Mesodermal cell (in vitro differentiated cells): ENCODE results near the gene GUCA1A.

Experiments
- H3K27ac ChIP-seq: 2 replicates; pipeline ENCODE4 v1.7.0; 2013; ENCODE audit warnings: mild to moderate bottlenecking, low read depth, low read length, moderate library complexity; ENCODE audit not compliant: severe bottlenecking
- H3K36me3 ChIP-seq: 2 replicates; pipeline ENCODE4 v1.7.1; 2013; ENCODE audit warnings: mild to moderate bottlenecking, low read length, moderate library complexity; ENCODE audit not compliant: control insufficient read depth, insufficient read depth
- H3K4me1 ChIP-seq: one replicate; pipeline ENCODE4 v1.7.1; 2013; ENCODE audit warnings: mild to moderate bottlenecking, low read length; ENCODE audit not compliant: insufficient read depth, control insufficient read depth, poor library complexity, severe bottlenecking
- H3K4me3 ChIP-seq: 2 replicates; pipeline ENCODE4 v1.7.0; 2013; ENCODE audit warnings: low read length, control low read depth, mild to moderate bottlenecking; ENCODE audit not compliant: insufficient read depth, poor library complexity, severe bottlenecking; ENCODE audit errors: extremely low read depth
- H3K9me3 ChIP-seq: 2 replicates; pipeline ENCODE4 v1.7.1; 2013; ENCODE audit warnings: mild to moderate bottlenecking, low read length, moderate library complexity; ENCODE audit not compliant: control insufficient read depth
- WGBS, 2 experiments: methylation state at CpG; one replicate each; pipeline ENCODE4 v1.1.5; 2013; ENCODE audit warnings: missing lambda C conversion rate in 2 of 2; ENCODE audit not compliant: insufficient coverage in 2 of 2; 5-methylcytosine and 5-hydroxymethylcytosine counted together

The GUCA1A gene

DNA sequence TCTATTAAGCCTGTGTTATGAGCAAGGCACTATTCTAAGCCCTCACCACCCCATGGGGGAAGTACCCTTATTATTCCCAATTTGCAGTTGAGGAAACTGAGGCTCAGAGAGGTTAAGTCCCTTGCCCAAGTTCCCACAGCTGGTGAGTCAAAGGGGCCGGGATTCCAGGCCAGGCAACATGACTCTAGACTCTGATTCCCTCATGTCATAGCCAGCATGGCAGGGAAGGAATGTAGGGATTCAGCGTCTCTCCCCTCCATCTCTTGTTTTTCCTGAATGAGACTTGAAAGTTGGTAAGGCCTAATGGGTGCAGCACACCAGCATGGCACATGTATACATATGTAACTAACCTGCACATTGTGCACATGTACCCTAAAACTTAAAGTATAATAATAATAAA is 37.4 kb upstream of the GUCA1A start:
- Histone ChIP-seq H3K36me3 (no peaks in the 10 kb centered on the region), H3K9me3 (peaks cover 6% of the 10 kb centered on the region), H3K4me1 (peaks cover 53% of the 10 kb centered on the region), H3K27ac (no peak overlapping the region), H3K4me3 (no peak overlapping the region)
- 65 to 83% methylated on average over 1 to 2 of the region's 2 CpGs for WGBS, 2 experiments

DNA sequence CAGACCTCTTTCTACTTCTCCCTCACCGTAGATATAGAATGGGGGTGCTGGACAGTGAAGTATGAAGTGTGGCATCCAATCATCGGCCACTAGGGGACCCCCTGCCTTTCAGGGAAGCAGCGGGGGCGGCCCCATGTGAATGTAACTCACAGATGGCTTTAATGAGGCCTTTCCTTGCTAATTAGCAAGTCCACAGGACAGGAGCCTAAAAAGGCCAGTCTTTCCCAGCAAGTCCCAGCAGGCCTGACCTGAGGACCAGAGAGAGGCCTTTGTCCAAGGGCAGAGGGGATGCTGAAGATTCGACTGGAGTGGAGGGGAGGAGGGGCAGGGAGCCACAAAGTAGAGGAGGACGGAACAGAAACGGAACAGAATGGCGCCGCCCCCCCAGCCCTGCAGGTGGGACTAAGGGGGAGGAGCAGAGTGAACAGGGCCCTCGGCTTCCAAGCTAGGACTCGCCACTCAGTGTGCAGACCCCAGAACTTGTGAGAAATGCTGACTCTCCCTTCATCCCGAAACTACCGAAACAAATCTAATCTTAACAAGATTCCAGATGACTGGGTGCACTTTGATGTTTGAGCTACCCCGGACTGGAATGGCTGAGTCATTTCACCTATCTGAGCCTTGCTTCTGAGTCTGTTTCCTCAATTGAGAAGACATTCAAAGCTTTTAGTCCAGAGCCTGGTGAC is 36.5 kb upstream of the GUCA1A start:
- Histone ChIP-seq H3K36me3 (no peaks in the 10 kb centered on the region), H3K4me3 (no peak overlapping the region), H3K9me3 (peaks cover 6% of the 10 kb centered on the region), H3K4me1 (peaks cover 59% of the 10 kb centered on the region), H3K27ac (peak overlapping the region; percentile 92)
- 7% methylated on average over 11 to 12 of the region's 14 CpGs for WGBS, 2 experiments

DNA sequence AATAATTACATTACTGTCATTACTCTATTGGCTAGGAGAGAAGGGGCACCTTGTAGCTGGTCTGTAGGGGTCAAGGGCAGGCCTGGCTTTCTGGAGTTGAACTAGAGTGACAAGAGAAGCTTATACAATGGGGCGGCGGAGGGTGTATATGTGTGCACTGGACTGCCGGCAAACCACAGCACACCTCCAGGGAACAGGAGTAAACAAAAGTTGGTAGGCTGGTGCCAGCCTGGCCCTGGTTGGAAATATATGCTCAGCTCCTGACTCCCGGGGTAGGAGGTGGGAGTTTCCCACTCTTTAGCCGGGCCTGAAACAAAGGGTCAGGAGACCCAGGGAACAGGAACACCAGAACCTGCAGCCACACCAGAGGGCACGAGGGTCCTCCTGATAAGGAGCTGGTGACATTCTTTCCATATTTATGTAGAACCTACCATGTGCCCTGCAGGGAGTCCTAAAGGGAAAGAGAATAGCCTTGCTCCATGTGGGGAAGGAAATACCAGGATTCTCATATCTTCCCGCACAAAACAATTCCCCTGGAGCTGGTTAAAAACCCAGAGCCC is 35.9 kb upstream of the GUCA1A start:
- WGBS, 2 experiments = 41 to 52% methylated on average over 5 to 6 of the region's 7 CpGs
- peaks cover 62% of the 10 kb centered on the region for H3K4me1 ChIP-seq
- peak overlapping the region; percentile 92 for H3K27ac ChIP-seq
- no peaks in the 10 kb centered on the region for H3K36me3 ChIP-seq
- no peaks in the 10 kb centered on the region for H3K9me3 ChIP-seq
- no peak overlapping the region for H3K4me3 ChIP-seq

DNA sequence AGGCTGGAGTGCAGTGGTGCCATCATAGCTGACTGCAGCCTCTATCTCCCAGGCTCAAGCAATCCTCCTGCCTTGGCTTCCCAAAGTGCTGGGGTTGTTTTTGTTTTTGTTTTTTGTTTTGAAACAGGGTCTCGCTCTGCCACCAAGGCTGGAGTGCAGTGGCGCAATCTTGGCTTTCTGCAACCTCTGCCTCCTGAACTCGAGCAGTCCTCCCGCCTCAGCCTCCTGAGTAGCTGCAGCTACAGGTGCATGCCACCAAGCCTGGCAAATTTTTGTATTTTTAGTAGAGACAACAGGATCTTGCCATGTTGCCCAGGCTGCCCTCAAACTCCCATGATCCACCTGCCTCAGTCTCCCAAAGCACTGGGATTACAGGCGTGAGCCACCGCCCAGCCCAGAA is 35.0 kb upstream of the GUCA1A start:
- Histone ChIP-seq H3K36me3 (no peaks in the 10 kb centered on the region), H3K9me3 (no peaks in the 10 kb centered on the region), H3K27ac (peak overlapping the region; percentile 10), H3K4me1 (peaks cover 62% of the 10 kb centered on the region), H3K4me3 (no peak overlapping the region)
- 90 to 96% methylated on average over 4 to 6 of the region's 6 CpGs for WGBS, 2 experiments

DNA sequence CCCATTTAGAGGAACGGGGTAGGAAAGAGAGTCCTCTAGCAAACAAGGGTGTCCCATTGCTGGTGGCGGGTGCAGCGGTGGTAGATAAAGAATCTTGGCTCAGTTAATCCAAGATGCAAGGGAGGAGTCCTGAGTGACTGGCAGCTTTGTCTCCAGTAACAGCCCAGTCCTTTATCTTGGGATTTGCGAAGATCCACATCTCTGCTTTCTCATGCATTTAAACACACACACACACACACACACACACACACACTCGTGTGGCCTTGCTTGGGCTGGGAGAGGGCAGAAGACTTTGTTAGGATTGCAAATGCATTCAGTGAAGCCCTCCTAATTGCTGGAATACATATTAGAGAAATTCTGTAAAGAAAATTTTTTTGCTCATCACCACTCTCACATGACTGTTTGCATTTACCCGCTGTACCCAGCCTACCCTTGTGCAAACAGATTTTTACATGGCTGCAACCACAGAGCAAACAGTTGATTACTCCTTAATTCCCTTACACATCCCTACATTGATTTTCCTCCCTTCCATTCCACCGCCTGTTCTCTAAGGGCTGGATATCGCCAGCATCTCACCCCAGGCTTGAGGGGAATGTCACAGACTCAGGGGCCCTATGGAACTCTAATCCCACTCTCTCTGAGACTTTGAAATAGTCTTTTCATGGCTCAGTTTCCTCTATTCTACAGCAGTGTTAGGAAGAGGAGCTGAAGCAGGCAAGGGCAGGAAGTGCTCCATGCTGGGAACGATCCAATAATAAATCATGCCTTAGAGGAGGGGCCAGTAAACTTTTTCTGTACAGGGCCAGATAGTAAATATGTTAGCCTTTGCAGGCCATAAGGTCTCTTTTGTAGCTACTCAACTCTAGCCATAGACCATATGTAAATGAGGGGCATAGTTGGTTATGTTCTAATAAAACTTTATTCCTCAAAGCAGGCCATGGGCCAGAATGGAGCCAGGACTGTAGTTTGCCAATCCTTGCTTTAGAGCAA is 34.2 kb upstream of the GUCA1A start:
- H3K4me1 ChIP-seq = peaks cover 62% of the 10 kb centered on the region

DNA sequence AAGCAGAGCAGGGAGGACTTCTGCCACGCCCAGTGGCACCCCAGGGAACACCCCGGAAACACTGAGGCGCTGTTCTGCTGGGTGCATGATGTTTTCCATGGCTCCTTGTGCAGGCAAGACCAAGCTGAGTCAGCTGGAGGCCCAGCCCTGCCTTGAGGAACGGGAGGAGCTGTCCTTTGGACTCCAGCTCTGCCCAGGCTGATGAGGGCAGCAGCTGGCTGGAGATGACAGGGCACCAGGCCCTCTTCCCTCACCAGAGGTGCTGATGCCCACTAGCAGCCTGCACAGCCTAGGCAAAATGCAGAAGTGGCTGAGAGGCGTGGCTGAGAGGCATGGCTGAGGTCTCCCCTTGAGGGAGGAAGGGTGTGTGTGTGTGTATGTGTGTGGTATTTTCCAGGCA is 33.1 kb upstream of the GUCA1A start:
- peaks cover 61% of the 10 kb centered on the region for H3K4me1 ChIP-seq
- 79 to 92% methylated on average over 3 to 5 of the region's 5 CpGs for WGBS, 2 experiments
- no peaks in the 10 kb centered on the region for H3K36me3 ChIP-seq
- no peak overlapping the region for H3K4me3 ChIP-seq
- H3K9me3 ChIP-seq = no peaks in the 10 kb centered on the region
- no peak overlapping the region for H3K27ac ChIP-seq

More for the DNA sequence above, 34.2 kb upstream of the GUCA1A start:
- no peaks in the 10 kb centered on the region for H3K9me3 ChIP-seq
- no peak overlapping the region for H3K4me3 ChIP-seq
- peak overlapping the region; percentile 78 for H3K27ac ChIP-seq
- H3K36me3 ChIP-seq = no peaks in the 10 kb centered on the region
- WGBS, 2 experiments = 63 to 66% methylated on average over 6 of the region's 9 CpGs

DNA sequence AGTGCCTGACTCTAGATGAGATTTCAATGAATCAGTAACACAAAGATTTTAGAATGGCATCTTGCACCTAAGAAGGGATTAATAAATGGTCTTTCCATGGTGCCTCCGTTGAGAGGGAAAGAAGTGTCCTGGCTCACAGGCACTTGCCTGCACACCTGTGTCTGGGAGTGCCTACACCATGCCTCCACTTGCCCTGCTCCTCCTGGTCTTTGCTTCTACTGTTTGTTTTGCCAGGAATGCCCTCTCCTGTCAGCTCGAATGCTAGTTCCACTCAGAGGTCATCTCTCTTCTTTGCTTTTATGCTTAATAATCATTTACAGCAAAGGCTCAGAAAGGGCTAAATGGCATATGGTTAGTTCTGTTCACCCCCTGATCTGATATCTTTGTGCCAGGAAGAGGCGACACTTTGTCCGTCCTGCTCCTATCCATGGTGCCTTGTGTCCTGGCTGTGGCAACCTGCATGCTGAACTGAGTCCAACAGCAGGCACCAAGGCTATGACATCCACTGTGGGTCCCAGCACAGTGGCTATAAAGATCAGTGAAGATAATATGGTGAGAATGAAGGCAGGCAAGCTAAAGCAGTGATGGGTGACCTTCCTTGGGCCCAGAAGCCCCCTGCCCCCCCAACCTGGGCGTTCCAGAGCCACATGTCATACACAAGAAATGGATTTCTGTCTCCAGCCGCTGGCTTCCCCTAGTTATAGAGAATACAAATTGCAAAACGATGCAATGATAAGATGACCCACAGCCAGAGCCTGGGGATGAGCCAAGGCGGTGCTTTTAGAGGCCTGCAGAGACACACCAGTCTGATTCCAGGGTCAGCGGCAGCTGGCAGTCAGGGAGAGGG is 32.2 kb upstream of the GUCA1A start:
- Histone ChIP-seq H3K27ac (no peak overlapping the region), H3K4me3 (no peak overlapping the region), H3K4me1 (peaks cover 54% of the 10 kb centered on the region), H3K9me3 (no peaks in the 10 kb centered on the region), H3K36me3 (no peaks in the 10 kb centered on the region)
- WGBS, 2 experiments = 73 to 89% methylated on average over 7 to 9 of the region's 9 CpGs

DNA sequence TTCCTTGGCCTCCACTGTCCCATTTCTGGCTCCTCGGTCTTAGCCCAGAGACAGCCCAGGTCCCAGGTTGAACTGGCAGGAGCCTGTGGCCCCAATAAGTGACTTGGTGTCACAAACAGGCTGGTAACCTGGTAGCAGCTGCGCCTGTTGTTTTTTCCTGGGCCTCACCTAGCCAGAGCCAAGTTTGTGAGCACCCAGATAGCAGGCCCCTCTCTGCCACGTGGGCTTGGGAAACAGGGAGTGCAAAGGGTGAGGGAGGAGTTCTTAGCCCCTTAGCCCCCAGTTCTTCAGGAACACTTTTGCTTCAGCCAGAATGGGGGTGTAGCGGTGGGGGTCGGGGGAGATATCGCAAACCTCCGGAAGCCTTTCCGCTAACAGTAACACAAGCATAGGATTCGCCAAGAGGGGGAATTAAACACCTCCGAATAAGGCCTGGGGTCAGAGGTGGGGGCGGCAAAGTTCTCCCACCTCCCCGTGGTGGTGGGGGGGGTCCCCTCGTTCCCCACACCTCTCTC is 31.5 kb upstream of the GUCA1A start:
- Histone ChIP-seq H3K4me3 (peak overlapping the region; percentile 52), H3K4me1 (peaks cover 47% of the 10 kb centered on the region), H3K9me3 (no peaks in the 10 kb centered on the region), H3K36me3 (no peaks in the 10 kb centered on the region), H3K27ac (no peak overlapping the region)
- WGBS, 2 experiments = 35 to 67% methylated on average over 1 to 5 of the region's 13 CpGs

DNA sequence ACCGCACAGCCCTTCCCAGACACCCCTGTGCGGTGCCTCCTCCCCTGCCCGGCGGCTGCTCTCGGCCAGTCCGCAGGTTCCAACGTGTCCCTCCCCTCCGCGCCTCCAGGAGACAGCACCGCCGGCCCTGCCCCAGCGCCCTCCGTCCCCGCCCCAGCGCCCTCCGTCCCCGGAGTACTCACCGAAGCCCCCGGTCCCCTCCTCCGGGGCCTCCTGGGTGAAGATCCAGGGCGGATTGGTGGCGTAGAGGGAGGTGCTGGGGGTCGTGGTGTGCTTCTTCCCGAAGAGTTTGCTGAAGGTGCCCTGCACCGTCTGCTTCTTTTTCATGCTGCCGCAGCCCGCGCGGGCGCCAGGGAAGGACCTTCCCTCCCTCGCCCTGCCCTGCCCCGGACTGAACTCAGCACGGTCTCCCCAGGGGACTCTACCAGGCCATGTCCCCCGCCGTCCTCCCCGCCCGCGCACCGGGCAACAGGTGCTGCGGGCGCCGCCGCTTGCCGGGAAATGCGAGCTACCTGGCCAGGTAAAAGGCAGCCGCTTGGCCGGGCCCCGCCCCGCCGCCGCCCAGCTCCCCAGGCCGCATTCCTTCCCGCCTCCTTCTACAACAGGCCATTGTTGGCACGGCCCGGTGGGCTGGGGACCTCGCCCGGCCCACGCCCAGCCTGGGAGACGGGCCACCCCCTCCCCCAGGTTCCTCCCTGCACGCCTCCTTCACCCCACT is 30.9 kb upstream of the GUCA1A start, which contains the start of gene C6orf132:
Gene C6orf132, minus strand, starts transcription at position 503 of the 718 bp plus-strand sequence. Its CDS starts 176 bp downstream, at position 327.
- Histone ChIP-seq H3K36me3 (no peaks in the 10 kb centered on the region), H3K9me3 (no peaks in the 10 kb centered on the region), H3K27ac (peak within 1 kb of the TSS; percentile 16), H3K4me1 (peaks cover 42% of the 10 kb centered on the region), H3K4me3 (peak within 1 kb of the TSS; percentile 52)
- WGBS, 2 experiments = 1 to 2% methylated on average over 24 to 38 of the region's 60 CpGs
